A673 (cell line): ENCODE data around the gene NMNAT3. TPM values are rescaled to one million over a fixed set of nuclear protein-coding genes. Genes with fewer than 3 reads are reported as not detected.

Experiments
- BruUV-seq: library from RNA; stranded (reverse); fragments of 400-500 nt; replicated peaks from 2 replicates; lab custom pipeline; 2021; lab: Mats Ljungman, UMichigan
- CTCF ChIA-PET: fragments of 300-600 bp; sonication (Branson Sonifier 250); formaldehyde crosslinking; loops from one replicate; lab custom pipeline; 2022; ENCODE audit warnings: antibody characterized with exemption; lab: Charles Lee
- POLR2A ChIA-PET: fragments of 300-600 bp; sonication (Branson Sonifier 250); formaldehyde crosslinking; loops from one replicate; lab custom pipeline; 2022; ENCODE audit warnings: antibody characterized with exemption; ENCODE audit not compliant: low non-redundant PET; lab: Charles Lee
- DNase-seq: peaks from one replicate; pipeline ENCODE4 v3.0.0-alpha.2; 2015; ENCODE audit warnings: low spot score
- H3K27ac ChIP-seq: fragments of 200-600 bp; sonication (generic); 2 replicates; pipeline ENCODE4 v1.5.1; 2016; ENCODE audit warnings: mixed run types, low read depth, mild to moderate bottlenecking, mixed read lengths, antibody characterized with exemption, low read length; ENCODE audit not compliant: poor library complexity, severe bottlenecking
- H3K27me3 ChIP-seq: fragments of 200-600 bp; sonication (generic); replicated peaks from 2 replicates; pipeline ENCODE4 v1.6.1; 2017; ENCODE audit warnings: mixed run types, low read depth, mild to moderate bottlenecking, mixed read lengths, antibody characterized with exemption, low read length; ENCODE audit not compliant: insufficient read depth, poor library complexity
- H3K36me3 ChIP-seq: fragments of 200-600 bp; sonication (generic); 2 replicates; pipeline ENCODE4 v1.6.1; 2016; ENCODE audit warnings: mixed run types, mild to moderate bottlenecking, mixed read lengths, antibody characterized with exemption, low read length; ENCODE audit not compliant: insufficient read depth, poor library complexity, severe bottlenecking
- H3K4me1 ChIP-seq: fragments of 200-600 bp; sonication (generic); 2 replicates; pipeline ENCODE4 v1.6.1; 2017; ENCODE audit warnings: mixed run types, mild to moderate bottlenecking, mixed read lengths, antibody characterized with exemption, low read length; ENCODE audit not compliant: insufficient read depth, poor library complexity, severe bottlenecking
- H3K4me3 ChIP-seq: fragments of 200-600 bp; sonication (generic); 2 replicates; pipeline ENCODE4 v1.5.1; 2016; ENCODE audit warnings: low read depth, mixed run types, mild to moderate bottlenecking, mixed read lengths, low read length; ENCODE audit not compliant: poor library complexity, severe bottlenecking
- H3K9me3 ChIP-seq: fragments of 200-600 bp; sonication (generic); 2 replicates; pipeline ENCODE4 v1.6.1; 2016; ENCODE audit warnings: mixed run types, low read depth, mild to moderate bottlenecking, mixed read lengths, antibody characterized with exemption, low read length; ENCODE audit not compliant: poor library complexity, severe bottlenecking
- CTCF ChIP-seq: fragments of 300-800, 200-600 bp; sonication (generic); conservative IDR thresholded peaks from 2 replicates; pipeline ENCODE4 v1.5.1; 2017; ENCODE audit warnings: low read depth, mild to moderate bottlenecking, antibody characterized with exemption, low read length, moderate library complexity, mixed read lengths
- EZH2 ChIP-seq: fragments of 200-600 bp; sonication (generic); IDR thresholded peaks from 2 replicates; pipeline ENCODE4 v1.6.1; 2017; ENCODE audit warnings: borderline replicate concordance, low read depth, mild to moderate bottlenecking, mixed read lengths, antibody characterized with exemption, low read length; ENCODE audit not compliant: poor library complexity, severe bottlenecking
- intact Hi-C: fragments of 100-400 bp; cut with micrococcal nuclease; formaldehyde crosslinking; loops from one replicate; pipeline ENCODE4 v1.10.0; 2022; ENCODE audit not compliant: unreplicated experiment
- total RNA-seq: library from RNA; stranded (reverse); gene quantifications from 2 replicates; pipeline ENCODE4 v1.2.3, GENCODE V29; 2021

Gene NMNAT3
- total RNA-seq, 1 experiment from 2014 or later: 1.9 TPM

GRCh38 chr3:139608108-139608380 lies 69.7 kb downstream of the NMNAT3 start:
- H3K27me3 ChIP-seq: no peaks in the 10 kb centered on the region
- H3K27ac ChIP-seq: no peak overlapping the region
- POLR2A ChIA-PET: no interaction called here
- no peak for DNase-seq
- H3K36me3 ChIP-seq: no peaks in the 10 kb centered on the region
- no TSS peak for BruUV-seq
- H3K4me3 ChIP-seq: no peak overlapping the region
- H3K9me3 ChIP-seq: no peaks in the 10 kb centered on the region
- peaks cover 3% of the 10 kb centered on the region for H3K4me1 ChIP-seq
- intact Hi-C loops: no loop called here
- TF ChIP-seq CTCF (no peak), EZH2 (no peak)
- CTCF ChIA-PET: no interaction called here

- intact Hi-C loops: no loop called here
- no peak for DNase-seq
- no TSS peak for BruUV-seq
- H3K27ac ChIP-seq: no peak overlapping the region
- H3K4me3 ChIP-seq: no peak overlapping the region
- H3K36me3 ChIP-seq: no peaks in the 10 kb centered on the region
- peaks cover 3% of the 10 kb centered on the region for H3K4me1 ChIP-seq
- CTCF ChIA-PET: no interaction called here
- no peak for TF ChIP-seq EZH2
- no peak for TF ChIP-seq CTCF
- POLR2A ChIA-PET: no interaction called here
- H3K9me3 ChIP-seq: no peaks in the 10 kb centered on the region
- no peaks in the 10 kb centered on the region for H3K27me3 ChIP-seq
These were observed 70.3 kb downstream of the NMNAT3 start for GRCh38 chr3:139607257-139608107.

- intact Hi-C loops: no loop called here
- Histone ChIP-seq H3K4me1 (peaks cover 15% of the 10 kb centered on the region), H3K36me3 (no peaks in the 10 kb centered on the region), H3K4me3 (no peak overlapping the region), H3K27ac (no peak overlapping the region), H3K9me3 (no peaks in the 10 kb centered on the region), H3K27me3 (no peaks in the 10 kb centered on the region)
- BruUV-seq: no TSS peak
- CTCF ChIA-PET: interaction anchor here (0.5 kb wide), 1 partner anchor 835 kb away, joined by 3 read pairs; no protein-coding TSS in a partner anchor
- TF ChIP-seq CTCF (no peak), EZH2 (no peak)
- no peak for DNase-seq
- POLR2A ChIA-PET: no interaction called here
These were observed 75.8 kb downstream of the NMNAT3 start for GRCh38 chr3:139602003-139602402.
